Measurements from ENCODE around the gene TMEM135. TPM values are rescaled to one million over a fixed set of nuclear protein-coding genes. Genes with fewer than 3 reads are reported as not detected.
"Not testable (repeated sequence)": the region's sequence is repeated elsewhere in the genome, so short reads cannot be mapped to it uniquely, and the experiment has no call there.

Gene TMEM135
- total RNA-seq, 3 donors from 2014 or later: 38.3 to 46.8 (median 43.2) TPM

GRCh38 chr11:87266751-87267150, 229.0 kb downstream of the TMEM135 start:
- Histone ChIP-seq H3K4me3 (no peak overlapping the region), H3K36me3 (no peaks in the 10 kb centered on the region), H3K4me1 (no peaks in the 10 kb centered on the region), H3K27ac (no peak overlapping the region), H3K27me3 (no peaks in the 10 kb centered on the region), H3K9me3 (no peaks in the 10 kb centered on the region)
- intact Hi-C loops (cut with DNase I; ENCODE audit: low total_unique reads): no loop called here
- DNase-seq (ENCODE audit: low spot score in 2 of 2): no peak
- TF ChIP-seq, protein P1, sequence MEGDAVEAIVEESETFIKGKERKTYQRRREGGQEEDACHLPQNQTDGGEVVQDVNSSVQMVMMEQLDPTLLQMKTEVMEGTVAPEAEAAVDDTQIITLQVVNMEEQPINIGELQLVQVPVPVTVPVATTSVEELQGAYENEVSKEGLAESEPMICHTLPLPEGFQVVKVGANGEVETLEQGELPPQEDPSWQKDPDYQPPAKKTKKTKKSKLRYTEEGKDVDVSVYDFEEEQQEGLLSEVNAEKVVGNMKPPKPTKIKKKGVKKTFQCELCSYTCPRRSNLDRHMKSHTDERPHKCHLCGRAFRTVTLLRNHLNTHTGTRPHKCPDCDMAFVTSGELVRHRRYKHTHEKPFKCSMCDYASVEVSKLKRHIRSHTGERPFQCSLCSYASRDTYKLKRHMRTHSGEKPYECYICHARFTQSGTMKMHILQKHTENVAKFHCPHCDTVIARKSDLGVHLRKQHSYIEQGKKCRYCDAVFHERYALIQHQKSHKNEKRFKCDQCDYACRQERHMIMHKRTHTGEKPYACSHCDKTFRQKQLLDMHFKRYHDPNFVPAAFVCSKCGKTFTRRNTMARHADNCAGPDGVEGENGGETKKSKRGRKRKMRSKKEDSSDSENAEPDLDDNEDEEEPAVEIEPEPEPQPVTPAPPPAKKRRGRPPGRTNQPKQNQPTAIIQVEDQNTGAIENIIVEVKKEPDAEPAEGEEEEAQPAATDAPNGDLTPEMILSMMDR (IDR thresholded peaks at IDR 0.05): no peak
- no peak for TF ChIP-seq POLR2AphosphoS5 (IDR thresholded peaks at IDR 0.05)
- no peak for TF ChIP-seq POLR2A (IDR thresholded peaks at IDR 0.05)

DNA sequence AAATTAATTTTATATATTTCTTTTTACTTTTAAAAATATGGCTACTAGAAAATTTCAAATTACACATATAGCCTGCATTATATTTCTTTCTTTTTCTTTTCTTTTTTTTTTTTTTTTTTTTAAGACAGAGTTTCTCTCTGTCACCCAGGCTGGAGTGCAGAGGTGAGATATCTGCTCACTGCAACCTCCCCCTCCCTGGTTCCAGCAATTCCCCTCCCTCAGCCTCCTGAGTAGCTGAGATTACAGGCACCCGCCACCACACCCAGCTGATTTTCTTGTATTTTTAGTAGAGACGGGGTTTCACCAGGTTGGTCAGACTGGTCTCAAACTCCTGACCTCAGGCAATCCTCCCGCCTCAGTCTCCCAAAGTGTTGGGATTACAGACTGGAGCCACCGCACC, 234.2 kb downstream of the TMEM135 start:
- H3K36me3 ChIP-seq; H3K4me3 ChIP-seq; H3K4me1 ChIP-seq; intact Hi-C loops (cut with DNase I; ENCODE audit: low total_unique reads); DNase-seq (ENCODE audit: low spot score in 2 of 2); H3K9me3 ChIP-seq; H3K27ac ChIP-seq; H3K27me3 ChIP-seq: not testable (repeated sequence)

DNA sequence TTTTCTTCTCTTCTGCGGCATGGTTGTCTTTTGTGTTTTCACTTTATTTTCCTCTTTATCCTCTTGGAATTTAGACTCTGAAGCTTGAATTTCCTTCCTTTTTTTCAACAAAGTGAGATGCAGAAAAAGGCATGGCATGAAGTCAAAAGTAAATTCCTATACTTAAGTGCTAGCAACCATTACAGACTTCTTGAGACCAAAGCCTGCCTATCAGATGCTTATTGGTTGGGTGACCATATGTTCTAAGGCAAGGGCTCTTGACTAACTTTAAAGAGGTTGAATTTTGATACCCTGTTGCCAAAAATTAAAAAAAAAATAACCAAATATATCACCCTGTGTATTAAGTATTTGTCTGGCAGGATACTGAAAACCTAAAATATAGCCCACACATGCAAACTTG, 237.4 kb downstream of the TMEM135 start:
- no peak for DNase-seq (ENCODE audit: low spot score in 2 of 2)

GRCh38 chr11:87280143-87280542, 242.4 kb downstream of the TMEM135 start:
- no peak for DNase-seq (ENCODE audit: low spot score in 2 of 2)
- no peaks in the 10 kb centered on the region for H3K4me1 ChIP-seq
- H3K9me3 ChIP-seq: no peaks in the 10 kb centered on the region
- no peaks in the 10 kb centered on the region for H3K36me3 ChIP-seq
- TF ChIP-seq, protein P1 (IDR thresholded peaks at IDR 0.05): no peak
- TF ChIP-seq POLR2A (IDR thresholded peaks at IDR 0.05): no peak
- TF ChIP-seq POLR2AphosphoS5 (IDR thresholded peaks at IDR 0.05): no peak
- intact Hi-C loops (cut with DNase I; ENCODE audit: low total_unique reads): no loop called here
- H3K27ac ChIP-seq: no peak overlapping the region
- no peaks in the 10 kb centered on the region for H3K27me3 ChIP-seq
- no peak overlapping the region for H3K4me3 ChIP-seq

More for the DNA sequence above, 237.4 kb downstream of the TMEM135 start:
- Histone ChIP-seq H3K4me1 (no peaks in the 10 kb centered on the region), H3K27ac (no peak overlapping the region), H3K36me3 (no peaks in the 10 kb centered on the region), H3K4me3 (no peak overlapping the region), H3K27me3 (no peaks in the 10 kb centered on the region), H3K9me3 (no peaks in the 10 kb centered on the region)
- TF ChIP-seq POLR2AphosphoS5 (IDR thresholded peaks at IDR 0.05): no peak
- TF ChIP-seq, protein P1 (IDR thresholded peaks at IDR 0.05): no peak
- TF ChIP-seq POLR2A (IDR thresholded peaks at IDR 0.05): no peak
- intact Hi-C loops (cut with DNase I; ENCODE audit: low total_unique reads): no loop called here

- intact Hi-C loops (cut with DNase I; ENCODE audit: low total_unique reads): no loop called here
- DNase-seq (ENCODE audit: low spot score in 2 of 2): no peak
- Histone ChIP-seq H3K27ac (no peak overlapping the region), H3K36me3 (no peaks in the 10 kb centered on the region), H3K4me3 (no peak overlapping the region), H3K9me3 (no peaks in the 10 kb centered on the region), H3K27me3 (no peaks in the 10 kb centered on the region), H3K4me1 (no peaks in the 10 kb centered on the region)
- TF ChIP-seq POLR2AphosphoS5 (IDR thresholded peaks at IDR 0.05): no peak
- TF ChIP-seq, protein P1 (IDR thresholded peaks at IDR 0.05): peak in 1 of 3 donors; percentile 20
These were observed 243.8 kb downstream of the TMEM135 start for GRCh38 chr11:87281496-87281895.

DNA sequence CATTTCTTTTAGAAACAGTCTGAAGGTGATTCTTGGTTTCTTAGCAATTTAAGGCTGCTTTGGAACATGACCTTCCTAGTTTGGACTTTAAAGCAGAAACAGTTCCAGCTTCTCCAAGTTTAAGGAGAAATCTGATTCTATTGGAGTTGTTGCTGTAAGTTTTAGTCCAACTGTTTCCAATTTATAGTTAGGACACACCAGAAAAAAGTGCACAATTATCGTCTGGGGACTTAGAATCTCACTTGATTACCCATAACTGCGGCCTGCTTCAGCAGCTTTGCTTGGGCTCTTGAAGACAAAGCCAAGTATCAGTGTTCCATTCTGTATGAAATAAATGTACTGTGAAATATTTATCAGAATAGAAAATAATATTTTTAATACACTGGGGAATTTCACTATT, 246.6 kb downstream of the TMEM135 start:
- Histone ChIP-seq H3K4me1 (no peaks in the 10 kb centered on the region), H3K27me3 (no peaks in the 10 kb centered on the region), H3K27ac (no peak overlapping the region), H3K36me3 (no peaks in the 10 kb centered on the region), H3K4me3 (no peak overlapping the region), H3K9me3 (no peaks in the 10 kb centered on the region)
- no peak for DNase-seq (ENCODE audit: low spot score in 2 of 2)
- TF ChIP-seq POLR2AphosphoS5 (IDR thresholded peaks at IDR 0.05) (no peak), POLR2A (IDR thresholded peaks at IDR 0.05) (no peak)
- TF ChIP-seq, protein P1 (IDR thresholded peaks at IDR 0.05): no peak
- intact Hi-C loops (cut with DNase I; ENCODE audit: low total_unique reads): no loop called here

DNA sequence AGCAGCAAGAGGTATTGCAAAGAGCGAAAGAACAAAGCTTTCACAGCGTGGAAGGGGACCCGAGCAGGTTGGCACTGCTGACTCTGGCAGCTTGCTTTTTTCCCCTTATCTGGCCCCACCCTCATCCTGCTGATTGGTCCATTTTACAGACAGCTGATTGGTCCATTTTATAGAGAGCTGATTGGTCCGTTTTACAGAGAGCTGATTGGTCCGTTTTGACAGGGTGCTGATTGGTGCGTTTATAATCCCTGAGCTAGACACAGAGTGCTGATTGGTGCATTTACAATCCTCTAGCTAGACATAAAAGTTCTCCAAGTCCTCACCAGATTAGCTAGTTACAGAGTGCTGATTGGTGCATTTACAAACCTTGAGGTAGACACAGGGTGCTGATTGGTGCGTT, 247.9 kb downstream of the TMEM135 start:
- intact Hi-C loops (cut with DNase I; ENCODE audit: low total_unique reads); DNase-seq (ENCODE audit: low spot score in 2 of 2); H3K4me1 ChIP-seq: not testable (repeated sequence)

More for the DNA sequence above, 247.9 kb downstream of the TMEM135 start:
- not testable (repeated sequence) for H3K27ac ChIP-seq, H3K27me3 ChIP-seq, H3K36me3 ChIP-seq, H3K4me3 ChIP-seq, H3K9me3 ChIP-seq

Data from breast epithelium (tissue), 4 donors.